ENCODE measurements around the gene TXNRD2.
A peak's percentile ranks its signal among the peaks of the same experiment; 100 is the strongest.

The TXNRD2 gene

DNA sequence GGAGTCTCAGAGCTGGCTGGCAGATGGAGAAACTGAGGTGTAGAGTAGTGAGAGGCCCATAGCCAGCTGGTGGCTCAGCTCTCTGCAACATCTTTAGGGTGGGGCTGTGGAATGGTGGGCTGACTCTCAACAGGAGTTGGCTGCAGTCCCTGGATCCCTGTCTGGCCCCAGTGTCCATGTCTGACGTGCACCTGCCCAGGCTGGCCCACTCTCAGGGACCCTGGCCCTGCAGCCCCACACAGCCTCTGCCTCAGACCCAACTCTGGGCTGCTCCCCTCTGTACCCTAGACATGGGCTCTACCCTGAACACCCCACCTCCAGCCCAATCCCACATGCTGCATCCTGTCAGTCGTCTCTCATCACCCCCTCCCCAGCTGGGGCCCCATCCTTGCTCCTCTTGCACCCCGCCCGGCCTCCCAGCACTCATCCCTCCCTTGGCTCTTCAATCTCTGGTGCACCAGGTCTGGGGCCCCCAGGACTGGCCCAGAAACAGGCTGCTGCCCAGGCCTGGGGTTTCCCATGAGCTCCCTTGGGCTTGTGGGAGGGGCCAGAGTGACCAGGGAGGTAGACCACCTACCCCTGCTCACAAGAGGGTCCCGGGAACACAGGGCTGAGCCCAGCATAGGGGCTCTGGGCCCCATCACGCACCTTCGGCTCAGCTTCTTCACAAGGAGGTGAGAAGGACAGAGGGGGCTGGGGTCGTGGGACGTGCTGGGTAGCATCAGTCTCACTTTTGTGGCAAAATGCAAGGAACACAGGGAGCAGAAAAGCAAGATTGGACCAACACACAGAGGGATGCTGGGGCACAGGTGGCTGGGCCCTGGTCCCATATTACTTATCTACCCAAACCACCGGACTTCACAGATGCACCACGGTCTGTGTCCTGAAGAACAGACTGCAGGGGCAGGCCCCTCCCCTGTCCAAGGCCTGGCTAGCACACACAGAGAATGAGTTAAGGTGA, 43.5 kb upstream of the TXNRD2 start:
- DNase-seq (ENCODE audit: low read depth in 1 of 2, low spot score in 1 of 2), result no peak
- TF ChIP-seq JUND (IDR thresholded peaks at IDR 0.05; ENCODE audit: low read depth), result no peak
- in situ Hi-C loops (cut with HindIII; ENCODE audit: low pct_unique_long_range_greater_than_20kb, low sequenced_read_pairs), result no loop called here

GRCh38 chr22:19984201-19984753, 42.7 kb upstream of the TXNRD2 start:
- peak in 1 of 2 experiments; percentile 31 for DNase-seq (ENCODE audit: low read depth in 1 of 2, low spot score in 1 of 2)
- no peak for TF ChIP-seq JUND (IDR thresholded peaks at IDR 0.05; ENCODE audit: low read depth)
- in situ Hi-C loops (cut with HindIII; ENCODE audit: low pct_unique_long_range_greater_than_20kb, low sequenced_read_pairs), result no loop called here

DNA sequence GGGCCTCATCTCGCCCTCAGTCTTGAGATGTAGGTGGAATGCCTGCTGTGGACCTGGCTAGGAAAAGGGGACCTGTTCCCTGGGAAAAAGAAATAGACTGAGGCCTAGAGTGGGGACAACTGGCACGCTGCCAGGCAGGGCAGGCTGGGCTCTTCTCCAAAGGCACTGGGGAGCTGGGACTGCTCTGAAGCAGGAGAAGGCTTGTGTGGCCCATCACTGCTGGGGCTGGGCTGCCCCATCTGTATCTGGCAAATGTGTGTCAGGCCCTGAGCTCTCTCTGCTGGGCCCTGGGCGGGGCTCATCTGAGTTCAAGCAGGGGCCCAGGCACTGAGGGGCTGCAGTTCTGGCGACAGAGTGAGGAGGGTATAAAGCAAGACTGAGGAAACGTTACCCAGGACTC, 42.1 kb upstream of the TXNRD2 start:
- no peak for DNase-seq (ENCODE audit: low read depth in 1 of 2, low spot score in 1 of 2)
- in situ Hi-C loops (cut with HindIII; ENCODE audit: low pct_unique_long_range_greater_than_20kb, low sequenced_read_pairs), result no loop called here
- TF ChIP-seq JUND (IDR thresholded peaks at IDR 0.05; ENCODE audit: low read depth), result no peak

- in situ Hi-C loops (cut with HindIII; ENCODE audit: low pct_unique_long_range_greater_than_20kb, low sequenced_read_pairs), result no loop called here
- DNase-seq (ENCODE audit: low read depth in 1 of 2, low spot score in 1 of 2), result no peak
- TF ChIP-seq JUND (IDR thresholded peaks at IDR 0.05; ENCODE audit: low read depth), result no peak
Observed at GRCh38 chr22:19982991-19983578, 41.5 kb upstream of the TXNRD2 start.

- in situ Hi-C loops (cut with HindIII; ENCODE audit: low pct_unique_long_range_greater_than_20kb, low sequenced_read_pairs), result no loop called here
- TF ChIP-seq JUND (IDR thresholded peaks at IDR 0.05; ENCODE audit: low read depth), result no peak
- DNase-seq (ENCODE audit: low read depth in 1 of 2, low spot score in 1 of 2), result no peak
Observed at GRCh38 chr22:19981961-19982920, 40.6 kb upstream of the TXNRD2 start.

DNA sequence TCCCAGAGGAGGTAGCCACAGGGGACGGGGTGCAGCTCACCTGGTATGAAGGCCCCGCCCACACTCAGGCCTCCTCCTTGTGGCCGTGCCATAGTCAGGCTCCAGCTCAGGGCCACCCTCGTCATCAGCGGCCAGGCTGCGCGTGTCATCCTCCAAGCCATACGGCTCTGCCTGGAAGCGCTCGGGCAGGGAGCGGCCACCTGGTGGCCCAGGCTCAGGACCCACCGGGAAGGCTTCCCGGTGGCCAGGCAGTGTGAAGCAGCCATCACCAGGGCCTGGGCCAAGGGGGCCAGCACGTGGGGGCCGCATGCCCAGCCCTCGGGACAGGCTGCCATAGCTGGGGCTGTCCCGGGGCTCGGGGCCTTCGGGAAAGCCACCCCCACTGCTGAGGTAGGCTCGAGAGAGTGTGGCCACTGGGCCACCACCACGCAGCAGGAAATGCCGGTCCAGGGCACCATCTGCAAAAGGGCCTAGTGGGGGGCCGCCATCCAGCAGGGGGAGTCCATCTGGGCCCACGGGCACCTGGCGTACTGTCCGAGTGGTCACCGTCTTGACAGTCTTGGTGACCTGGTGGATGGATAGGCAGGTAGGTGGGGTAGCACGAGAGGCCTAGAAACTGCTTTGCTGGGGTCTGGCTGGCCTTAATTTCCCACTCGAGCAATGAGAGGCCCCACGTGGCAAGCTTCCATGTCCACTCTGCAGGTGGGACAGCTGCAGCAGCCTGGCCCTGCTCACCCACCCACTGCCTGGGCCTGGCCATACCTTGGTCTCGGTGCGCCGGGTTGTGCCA, 39.7 kb upstream of the TXNRD2 start:
- in situ Hi-C loops (cut with HindIII; ENCODE audit: low pct_unique_long_range_greater_than_20kb, low sequenced_read_pairs), result no loop called here
- TF ChIP-seq JUND (IDR thresholded peaks at IDR 0.05; ENCODE audit: low read depth), result no peak
- DNase-seq (ENCODE audit: low read depth in 1 of 2, low spot score in 1 of 2), result no peak

DNA sequence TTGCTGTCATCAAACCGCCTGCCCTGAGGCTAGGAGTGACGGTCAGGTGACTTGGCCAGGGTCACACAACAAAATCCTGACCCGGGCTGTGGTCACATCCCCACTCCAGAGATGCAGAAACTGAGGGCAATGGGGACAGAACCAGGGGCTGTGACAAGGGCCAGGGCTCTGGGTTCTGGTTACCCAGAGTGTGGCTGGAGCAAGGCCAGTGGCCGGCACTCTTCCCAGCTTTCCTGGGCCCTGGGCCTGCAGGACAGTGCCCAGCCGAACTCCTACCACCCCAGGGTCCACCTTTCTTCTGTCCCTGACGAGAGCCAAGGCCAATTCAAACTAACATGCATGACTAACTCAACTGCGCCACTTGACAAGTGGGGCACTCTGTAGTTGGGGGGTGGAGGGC, 39.1 kb upstream of the TXNRD2 start:
- in situ Hi-C loops (cut with HindIII; ENCODE audit: low pct_unique_long_range_greater_than_20kb, low sequenced_read_pairs), result no loop called here
- no peak for TF ChIP-seq JUND (IDR thresholded peaks at IDR 0.05; ENCODE audit: low read depth)

GRCh38 chr22:19979712-19980493, 38.3 kb upstream of the TXNRD2 start:
- in situ Hi-C loops (cut with HindIII; ENCODE audit: low pct_unique_long_range_greater_than_20kb, low sequenced_read_pairs), result no loop called here
- TF ChIP-seq JUND (IDR thresholded peaks at IDR 0.05; ENCODE audit: low read depth), result no peak
- DNase-seq (ENCODE audit: low read depth in 1 of 2, low spot score in 1 of 2), result no peak

More for the DNA sequence above, 39.1 kb upstream of the TXNRD2 start:
- no peak for DNase-seq (ENCODE audit: low read depth in 1 of 2, low spot score in 1 of 2)

- in situ Hi-C loops (cut with HindIII; ENCODE audit: low pct_unique_long_range_greater_than_20kb, low sequenced_read_pairs), result no loop called here
- no peak for TF ChIP-seq JUND (IDR thresholded peaks at IDR 0.05; ENCODE audit: low read depth)
- no peak for DNase-seq (ENCODE audit: low read depth in 1 of 2, low spot score in 1 of 2)
Observed at GRCh38 chr22:19978748-19979147, 37.1 kb upstream of the TXNRD2 start.

GRCh38 chr22:19977296-19978243, 36.0 kb upstream of the TXNRD2 start:
- in situ Hi-C loops (cut with HindIII; ENCODE audit: low pct_unique_long_range_greater_than_20kb, low sequenced_read_pairs), result no loop called here
- TF ChIP-seq JUND (IDR thresholded peaks at IDR 0.05; ENCODE audit: low read depth), result no peak
- DNase-seq (ENCODE audit: low read depth in 1 of 2, low spot score in 1 of 2), result no peak
